NCI-H2196 treated with DMSO at 0.1 percent for 48 hours (cell line): Measurements from ENCODE around the gene RBM17.
A peak's percentile ranks its signal among the peaks of the same experiment; 100 is the strongest.
"Not testable (repeated sequence)": the region's sequence is repeated elsewhere in the genome, so short reads cannot be mapped to it uniquely, and the experiment has no call there.

Experiments used
- DNase-seq: peaks from one replicate; lab custom pipeline; 2025; ENCODE audit not compliant: unreplicated experiment; lab: John Stamatoyannopoulos, UW

RBM17 gene

GRCh38 chr10:6151087-6151977 lies 62.5 kb downstream of the RBM17 start:
- no peak for DNase-seq

- no peak for DNase-seq
These were observed 65.0 kb downstream of the RBM17 start for GRCh38 chr10:6153845-6154244.

DNA sequence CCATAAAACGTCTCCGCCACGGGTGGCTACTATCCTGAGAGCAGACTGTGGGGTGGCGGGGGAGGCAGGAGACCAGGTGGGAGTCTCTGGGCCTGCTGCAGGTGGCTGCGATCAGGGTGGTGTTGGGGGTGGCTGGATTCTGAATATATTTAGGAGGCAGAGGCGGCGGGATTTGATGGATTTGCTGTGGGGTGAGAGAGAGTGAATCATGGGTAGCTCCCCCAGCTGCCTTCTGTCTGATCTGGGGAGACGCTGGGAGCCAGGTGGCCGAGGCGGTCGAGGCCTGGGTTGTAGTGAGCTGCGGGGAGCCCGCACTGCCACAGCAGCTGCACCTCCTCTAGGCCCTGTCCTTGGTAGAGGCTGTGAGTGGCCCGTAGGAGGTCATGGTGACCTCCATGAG lies 65.7 kb downstream of the RBM17 start:
- no peak for DNase-seq

- no peak for DNase-seq
These were observed 69.4 kb downstream of the RBM17 start for GRCh38 chr10:6158276-6158675.

GRCh38 chr10:6161921-6162320 lies 73.1 kb downstream of the RBM17 start:
- DNase-seq, result no peak

DNA sequence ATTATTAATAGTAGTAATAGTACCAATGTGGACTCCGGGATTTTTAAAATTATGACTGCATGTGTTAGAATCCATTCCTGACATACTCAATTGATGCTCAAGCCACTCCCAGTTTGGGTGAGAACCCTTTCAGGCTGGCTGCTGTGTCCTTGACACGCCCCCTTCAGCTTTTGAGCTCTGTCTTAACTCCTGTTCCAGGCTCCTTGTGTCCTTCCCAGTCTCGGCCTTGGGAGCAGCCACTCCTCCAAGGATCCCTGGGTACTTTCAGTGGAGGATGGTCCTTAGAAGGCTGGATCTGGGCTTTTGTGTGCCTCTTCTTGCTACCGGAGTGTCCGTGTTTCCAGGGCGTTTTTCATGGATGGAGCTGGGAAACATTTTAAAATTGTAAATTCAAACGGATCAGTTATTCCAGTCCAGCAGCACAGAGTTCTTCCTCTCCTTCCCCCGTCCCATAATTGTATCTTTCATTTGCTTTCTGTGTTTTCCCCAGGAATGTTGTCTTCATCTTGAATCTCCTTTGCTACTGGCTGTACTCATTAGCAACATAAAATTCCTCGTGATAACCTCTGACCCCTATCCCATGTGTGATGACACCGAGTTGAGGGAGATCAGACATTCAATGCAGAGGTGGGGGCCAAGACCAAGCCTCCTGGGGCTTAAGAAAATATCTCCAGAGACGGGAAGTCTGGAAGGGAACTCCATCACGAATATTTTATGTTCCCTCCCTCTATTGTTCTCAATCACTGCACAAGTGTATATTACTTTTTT lies 73.9 kb downstream of the RBM17 start:
- no peak for DNase-seq

- peak; percentile 55 for DNase-seq
These were observed 74.8 kb downstream of the RBM17 start for GRCh38 chr10:6163364-6164270.

DNA sequence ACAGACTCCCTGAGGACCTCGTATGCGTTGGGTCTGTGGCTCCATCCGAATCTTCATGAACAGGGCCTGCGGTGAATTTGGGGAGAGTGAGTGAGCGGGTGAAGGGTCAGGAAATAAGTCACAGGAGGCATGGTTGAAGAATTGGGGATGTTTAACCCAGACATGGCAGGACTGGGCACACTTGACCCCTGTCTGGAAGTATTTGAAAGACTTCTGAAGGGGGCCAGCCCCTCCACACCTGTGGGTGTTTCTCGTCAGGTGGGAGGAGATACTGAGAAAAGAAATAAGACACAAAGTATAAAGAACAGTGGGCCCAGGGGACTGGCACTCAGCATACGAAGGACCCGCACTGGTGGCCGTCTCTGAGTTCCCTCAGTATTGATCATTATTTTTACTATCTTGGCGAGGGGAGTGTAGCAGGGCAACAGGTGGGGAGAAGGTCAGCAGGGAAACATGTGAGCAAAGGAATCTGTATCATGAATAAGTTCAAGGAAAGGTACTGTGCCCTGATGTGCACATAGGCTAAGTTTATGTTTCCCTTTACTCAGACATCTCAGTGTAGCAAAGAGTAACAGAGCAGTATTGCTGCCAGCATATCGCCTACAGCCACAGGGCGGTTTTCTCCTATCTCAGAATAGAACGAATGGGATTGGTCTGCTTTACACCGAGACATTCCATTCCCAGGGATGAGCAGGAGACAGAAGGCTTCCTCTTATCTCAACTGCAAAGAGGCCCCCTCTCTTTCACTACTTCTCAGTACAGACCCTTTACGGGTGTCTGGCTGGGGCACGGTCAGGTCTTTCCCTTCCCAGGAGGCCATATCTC lies 75.6 kb downstream of the RBM17 start:
- DNase-seq, result no peak

DNA sequence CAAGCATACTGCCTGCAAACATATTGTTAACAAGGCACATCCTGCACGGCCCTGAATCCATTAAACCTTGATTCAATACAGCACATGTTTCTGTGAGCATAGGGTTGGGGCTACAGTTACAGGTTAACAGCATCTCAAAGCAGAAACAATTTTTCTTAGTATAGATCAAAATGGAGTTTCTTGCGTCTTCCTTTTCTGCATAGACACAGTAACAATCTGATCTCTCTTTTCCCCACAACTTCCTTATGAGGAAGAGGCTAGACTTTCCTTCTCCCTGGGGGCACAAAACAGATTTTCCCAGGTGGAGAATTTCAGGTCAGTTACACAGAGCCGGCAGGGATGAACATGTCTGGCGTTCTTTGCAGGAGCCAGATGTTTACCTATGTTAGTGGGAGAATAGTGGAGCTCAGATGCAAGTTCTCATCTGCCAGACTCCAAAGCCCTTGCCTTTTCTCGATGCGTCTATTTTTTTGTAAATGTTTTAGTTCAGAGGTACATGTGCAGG lies 76.4 kb downstream of the RBM17 start:
- DNase-seq, result no peak

GRCh38 chr10:6165933-6166332 lies 77.1 kb downstream of the RBM17 start:
- DNase-seq, result not testable (repeated sequence)
